HG03097 (cell line): ENCODE measurements around the gene CNPY3.
"Not testable (repeated sequence)": the region's sequence is repeated elsewhere in the genome, so short reads cannot be mapped to it uniquely, and the experiment has no call there.

Experiments used
- ATAC-seq: cut with Tn5 transposase; IDR thresholded peaks from one replicate; pipeline ENCODE4 v1.9.1; 2021; ENCODE audit not compliant: unreplicated experiment, low FRiP score

The CNPY3 gene

GRCh38 chr6:42928986-42929820 lies at the start of gene CNPY3:
CNPY3 (plus strand) TSS chr6:42929480; CDS start chr6:42929571, 91 bp downstream.
- ATAC-seq = peak; percentile 70

DNA sequence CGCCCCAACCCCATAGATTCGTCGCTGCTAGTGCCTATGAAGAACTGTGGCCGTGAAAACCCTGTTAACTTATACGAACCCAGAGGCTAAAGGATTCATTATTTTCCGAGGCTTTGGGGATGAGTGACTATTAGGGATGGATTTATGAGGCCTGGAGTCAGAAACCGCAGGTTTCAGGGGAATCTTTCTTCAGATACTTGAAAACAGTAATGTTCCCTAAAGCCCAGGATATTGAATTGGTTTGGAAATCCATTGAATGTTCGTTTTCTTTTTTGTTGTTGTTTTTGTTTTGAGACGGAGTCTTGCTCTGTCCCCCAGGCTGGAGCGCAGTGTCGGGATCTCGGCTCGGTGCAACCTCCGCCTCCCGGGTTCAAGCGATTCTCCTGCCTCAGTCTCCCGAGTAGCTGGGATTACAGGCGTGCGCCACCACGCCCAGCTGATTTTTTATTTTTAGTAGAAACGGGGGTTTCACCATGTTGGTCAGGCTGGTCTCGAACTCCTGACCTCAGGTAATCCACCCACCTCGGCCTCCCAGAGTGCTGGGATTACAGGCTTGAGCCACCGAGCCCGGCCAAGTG lies 49.0 kb upstream of the CNPY3 start:
- ATAC-seq = not testable (repeated sequence)

- ATAC-seq = not testable (repeated sequence)
These were observed 48.4 kb upstream of the CNPY3 start for GRCh38 chr6:42880871-42881270.

GRCh38 chr6:42885702-42886101 lies 43.6 kb upstream of the CNPY3 start:
- ATAC-seq = no peak

GRCh38 chr6:42888201-42888600 lies 41.1 kb upstream of the CNPY3 start:
- not testable (repeated sequence) for ATAC-seq

DNA sequence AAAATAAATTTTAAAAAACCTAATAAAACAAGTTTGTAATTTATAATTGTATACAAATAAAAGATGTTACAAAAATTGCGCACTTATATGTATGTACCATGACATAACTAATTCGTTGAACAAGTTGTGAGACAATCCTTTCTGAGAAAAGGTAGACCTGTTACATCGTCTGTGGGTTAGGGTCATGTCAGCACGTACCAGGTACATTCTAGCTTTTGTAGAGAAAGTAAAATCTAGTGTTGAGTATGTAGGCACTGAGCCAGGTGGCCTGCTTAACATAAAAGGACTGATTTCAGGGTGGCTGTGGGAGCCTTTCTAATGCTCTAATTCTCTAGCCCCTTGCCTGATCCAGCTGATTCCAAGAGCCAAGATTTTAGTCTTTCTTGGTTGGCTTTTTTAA lies 39.5 kb upstream of the CNPY3 start:
- ATAC-seq = no peak

- ATAC-seq = peak; percentile 81
These were observed 38.7 kb upstream of the CNPY3 start for GRCh38 chr6:42890311-42891198.

DNA sequence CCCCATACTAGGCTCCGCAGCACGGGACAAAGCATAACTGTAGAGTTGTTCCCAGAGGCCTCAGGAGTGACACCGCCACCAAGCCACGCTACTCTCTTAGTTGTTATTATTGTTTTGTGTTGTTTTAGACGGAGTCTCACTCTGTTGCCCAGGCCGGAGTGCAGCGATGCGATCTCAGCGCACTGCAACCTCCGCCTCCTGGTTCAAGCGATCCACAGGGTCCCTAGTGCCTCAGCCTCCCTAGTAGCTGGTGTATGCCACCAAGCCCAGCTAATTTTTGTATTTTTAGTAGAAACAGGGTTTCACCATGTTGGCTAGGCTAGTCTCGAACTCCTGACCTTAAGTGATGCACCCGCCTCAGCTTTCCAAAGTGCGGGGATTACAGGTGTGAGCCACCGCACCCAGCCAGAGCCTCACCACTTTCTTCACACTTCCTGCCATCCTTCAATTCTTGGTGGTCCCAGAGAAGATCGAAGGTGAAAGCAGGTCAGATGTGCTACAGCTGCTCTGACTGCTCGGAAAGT lies 38.0 kb upstream of the CNPY3 start:
- no peak for ATAC-seq

DNA sequence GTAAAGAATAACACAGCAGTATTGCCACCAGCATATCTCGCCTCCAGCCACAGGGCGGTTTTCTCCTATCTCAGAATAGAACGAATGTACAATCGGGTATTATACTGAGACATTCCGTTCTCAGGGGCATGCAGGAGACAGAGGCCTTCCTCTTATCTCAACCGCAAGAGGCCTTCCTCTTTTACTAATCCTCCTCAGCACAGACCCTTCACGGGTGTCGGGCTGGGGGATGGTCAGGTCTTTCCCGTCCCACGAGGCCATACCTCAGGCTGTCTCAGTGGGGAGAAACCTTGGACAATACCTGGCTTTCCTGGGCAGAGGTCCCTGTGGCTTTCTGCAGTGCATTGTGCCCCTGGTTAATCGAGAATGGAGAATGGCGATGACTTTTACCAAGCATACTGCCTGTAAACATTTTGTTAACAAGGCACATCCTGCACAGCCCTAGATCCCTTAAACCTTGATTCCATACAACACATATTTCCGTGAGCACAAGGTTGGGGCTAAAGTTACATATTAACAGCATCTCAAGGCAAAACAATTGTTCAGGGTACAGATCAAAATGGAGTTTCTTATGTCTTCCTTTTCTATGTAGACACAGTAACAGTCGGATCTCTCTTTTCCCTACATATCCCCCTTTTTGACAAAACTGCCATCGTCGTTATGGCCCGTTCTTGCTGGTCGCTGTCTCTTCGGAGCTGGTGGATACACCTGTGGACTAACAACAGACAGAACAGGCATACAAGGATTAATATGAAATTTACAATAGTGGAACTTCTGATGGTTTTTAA lies 35.0 kb upstream of the CNPY3 start:
- ATAC-seq = not testable (repeated sequence)

DNA sequence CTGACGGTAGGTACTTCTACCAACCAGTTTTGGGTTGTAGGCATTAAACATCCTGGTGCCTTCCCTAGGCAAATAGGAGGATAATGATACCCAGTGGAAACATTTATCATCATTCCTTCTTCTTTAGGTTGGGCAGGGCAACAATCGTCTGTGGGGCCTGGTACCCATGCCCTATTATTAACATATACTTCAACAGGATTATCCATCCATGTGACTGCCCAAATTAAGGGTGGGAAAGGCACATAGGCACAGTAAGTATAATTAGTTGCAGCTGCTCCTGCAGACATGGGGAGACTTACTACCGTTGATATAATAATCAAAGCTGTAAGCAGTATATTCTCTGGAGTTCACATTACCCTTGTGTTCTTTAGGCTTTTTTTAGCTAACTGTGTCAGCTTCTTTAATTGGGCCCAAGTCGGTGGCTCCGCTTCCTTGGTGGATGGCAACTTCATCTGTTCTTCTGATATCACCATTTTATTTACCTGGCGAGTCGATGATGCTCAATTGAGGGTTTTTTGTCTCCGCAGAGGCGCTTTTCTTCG lies 33.0 kb upstream of the CNPY3 start:
- no peak for ATAC-seq

- no peak for ATAC-seq
These were observed 30.4 kb upstream of the CNPY3 start for GRCh38 chr6:42898891-42899361.

DNA sequence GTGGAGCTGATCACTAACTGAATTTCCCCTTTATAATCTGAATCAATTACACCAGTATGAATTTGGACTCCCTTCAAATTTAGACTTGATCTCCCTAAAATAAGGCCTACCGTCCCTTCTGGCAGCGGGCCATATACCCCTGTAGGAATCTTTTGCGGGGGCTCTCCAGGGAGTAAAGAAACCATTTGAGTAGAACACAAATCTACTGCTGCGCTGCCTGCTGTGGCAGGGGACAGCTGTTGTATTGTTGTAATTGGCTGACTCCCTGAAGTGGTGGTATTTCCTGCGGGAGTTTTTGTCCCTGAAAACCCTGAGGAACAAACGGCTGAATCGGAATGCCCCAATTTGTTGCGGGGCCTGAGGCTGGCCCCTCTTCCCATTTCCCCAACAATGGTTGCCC lies 29.4 kb upstream of the CNPY3 start:
- no peak for ATAC-seq

- ATAC-seq = peak; percentile 67
These were observed 27.7 kb upstream of the CNPY3 start for GRCh38 chr6:42901538-42901957.

DNA sequence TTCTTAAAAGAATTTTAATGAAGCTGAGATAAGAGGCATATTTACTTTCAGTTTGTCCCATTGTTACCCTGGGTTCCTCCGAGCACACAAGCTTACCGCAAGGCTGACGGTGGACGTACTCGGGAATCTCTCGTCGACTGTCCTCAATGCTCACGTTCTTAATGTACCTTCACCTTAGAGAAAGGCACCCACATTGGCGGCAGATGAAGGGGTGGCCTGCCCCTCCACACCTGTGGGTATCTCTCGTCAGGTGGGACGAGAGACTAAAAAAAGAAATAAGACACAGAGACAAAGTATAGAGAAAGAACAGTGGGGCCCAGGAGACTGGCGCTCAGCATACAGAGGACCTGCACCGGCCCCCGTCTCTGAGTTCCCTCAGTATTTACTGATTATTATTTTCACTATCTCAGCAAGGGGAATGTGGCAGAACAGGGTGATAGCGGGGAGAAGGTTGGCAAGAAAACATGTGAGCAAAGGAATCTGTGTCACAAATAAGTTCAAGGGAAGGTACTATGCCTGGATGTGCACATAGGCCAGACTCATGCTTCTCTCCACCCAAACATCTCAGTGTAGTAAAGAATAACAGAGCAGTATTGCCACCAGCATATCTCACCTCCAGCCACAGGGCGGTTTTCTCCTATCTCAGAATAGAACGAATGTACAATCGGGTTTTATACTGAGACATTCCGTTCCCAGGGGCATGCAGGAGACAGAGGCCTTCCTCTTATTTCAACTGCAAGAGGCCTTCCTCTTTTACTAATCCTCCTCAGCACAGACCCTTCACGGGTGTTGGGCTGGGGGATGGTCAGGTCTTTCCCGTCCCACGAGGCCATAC lies 26.6 kb upstream of the CNPY3 start:
- not testable (repeated sequence) for ATAC-seq

- ATAC-seq = no peak
These were observed 24.8 kb upstream of the CNPY3 start for GRCh38 chr6:42904467-42904866.

DNA sequence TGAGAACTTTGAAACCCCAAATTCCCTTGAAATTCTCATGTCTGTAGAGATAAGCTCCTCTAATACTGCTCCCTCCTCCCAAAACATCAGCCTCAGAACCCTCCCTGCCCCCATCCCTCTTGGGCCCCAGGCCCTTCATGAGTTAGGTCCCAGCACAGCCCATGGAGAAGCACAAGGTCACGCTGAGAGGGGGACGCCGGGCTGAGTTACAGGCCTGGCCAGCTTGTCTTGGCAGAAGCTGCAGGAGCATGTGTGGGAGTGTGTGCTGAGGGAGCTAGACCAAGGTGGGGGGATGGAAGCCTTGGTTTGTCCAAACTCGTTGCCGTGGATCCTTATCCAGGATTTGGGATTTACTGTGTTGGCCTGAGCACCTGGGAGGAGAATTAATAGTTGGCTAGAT lies 21.9 kb upstream of the CNPY3 start:
- no peak for ATAC-seq

DNA sequence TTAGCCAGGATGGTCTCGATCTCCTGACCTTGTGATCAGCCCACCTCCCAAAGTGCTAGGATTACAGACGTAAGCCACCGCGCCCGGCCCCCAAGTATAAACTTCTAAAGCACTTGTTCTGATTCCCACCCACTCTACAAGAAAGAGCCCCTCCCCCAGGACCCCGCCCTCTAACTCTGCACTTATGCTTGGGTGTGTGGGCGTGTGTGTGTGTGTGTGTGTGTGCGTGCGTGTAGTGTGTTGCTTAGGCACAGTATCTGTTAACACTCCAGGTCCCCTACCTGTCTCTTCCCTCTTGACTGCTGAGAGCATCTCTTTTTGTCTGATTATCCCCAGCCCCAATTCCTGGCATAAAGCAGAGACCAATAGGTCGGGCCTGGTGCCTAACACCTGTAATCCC lies 19.4 kb upstream of the CNPY3 start:
- ATAC-seq = no peak

- no peak for ATAC-seq
These were observed 17.9 kb upstream of the CNPY3 start for GRCh38 chr6:42911171-42912021.
